Activated T-cell treated with anti-CD3 and anti-CD28 coated beads, Interleukin-2, amount 50 U/mL, for 72 hours (primary cell): ENCODE measurements around the gene TJP1. TPM values are rescaled to one million over a fixed set of nuclear protein-coding genes. Genes with fewer than 3 reads are reported as not detected.

Source experiments
- ATAC-seq, 2 donors: fragments of 150-1000 bp; cut with Tn5 transposase; replicated peaks in 1 of 2; 2 replicates each; pipeline ENCODE4 v1.10.0; 2021; ENCODE audit warnings: moderate library complexity in 2 of 2, mild to moderate bottlenecking in 1 of 2
- DNase-seq, 2 donors: peaks; one replicate each; pipeline ENCODE4 v3.0.0; 2021 to 2022; ENCODE audit warnings: mixed read lengths in 1 of 2
- H3K27ac Mint-ChIP-seq: one replicate; pipeline ENCODE4 v1.8.0; 2022; ENCODE audit warnings: mild to moderate bottlenecking, moderate library complexity, mixed read lengths
- H3K27me3 Mint-ChIP-seq: one replicate; pipeline ENCODE4 v1.8.0; 2022; ENCODE audit warnings: low read depth, mixed read lengths
- H3K36me3 Mint-ChIP-seq, 2 donors: one replicate each; pipeline ENCODE4 v1.8.0; 2022; ENCODE audit warnings: mixed read lengths in 2 of 2, mild to moderate bottlenecking in 1 of 2; ENCODE audit not compliant: insufficient read depth in 2 of 2
- H3K4me1 Mint-ChIP-seq: one replicate; pipeline ENCODE4 v1.8.0; 2022; ENCODE audit warnings: low read depth, mixed read lengths
- H3K4me3 Mint-ChIP-seq, 2 donors: one replicate each; pipeline ENCODE4 v1.8.0; 2022; ENCODE audit warnings: mild to moderate bottlenecking in 2 of 2, mixed read lengths in 2 of 2, moderate library complexity in 2 of 2
- H3K9me3 Mint-ChIP-seq, 2 donors: one replicate each; pipeline ENCODE4 v1.8.0; 2022; ENCODE audit warnings: mixed read lengths in 2 of 2
- total RNA-seq, 2 donors: library from RNA; stranded (reverse); gene quantifications; one replicate each; pipeline ENCODE4 v1.2.3, GENCODE V29; 2022

TJP1 gene
- total RNA-seq, 2 donors from 2014 or later, result 0.16 to 0.24 TPM

DNA sequence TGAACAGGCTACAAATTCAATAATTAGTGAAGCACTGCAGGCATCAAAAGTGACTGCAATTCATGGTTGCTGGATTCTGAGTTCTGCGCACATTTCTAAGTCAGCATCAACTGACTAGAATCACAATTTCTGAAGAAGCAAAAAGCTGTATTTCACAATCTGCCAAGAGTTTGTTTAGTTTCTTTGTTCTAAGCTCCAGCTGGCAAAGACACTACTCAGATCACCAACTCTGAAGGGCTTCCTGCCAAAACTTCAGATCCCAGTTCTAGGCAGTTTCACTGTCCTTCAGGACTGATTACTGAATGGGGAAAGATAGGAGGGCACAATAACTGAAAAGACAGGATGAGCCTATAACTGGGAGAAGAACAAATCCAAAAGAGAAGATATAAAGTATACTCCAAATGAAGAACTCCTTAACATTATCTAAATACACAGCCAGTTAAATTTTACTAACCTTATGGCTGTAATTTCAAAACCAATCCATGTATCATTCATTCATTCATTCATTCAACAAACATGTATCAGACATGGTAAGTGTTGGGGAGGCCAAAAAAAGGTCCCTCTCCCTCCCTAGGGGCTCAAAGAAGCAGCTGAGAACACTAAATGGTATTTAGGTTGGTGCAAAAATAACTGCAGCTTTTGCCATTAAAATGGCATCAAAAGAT lies 17.1 kb downstream of the TJP1 start:
- DNase-seq (no peak), ATAC-seq (no peak)
- H3K9me3 Mint-ChIP-seq, result peaks cover 0 to 1% of the 10 kb centered on the region in 2 donors
- no peaks in the 10 kb centered on the region for H3K4me1 Mint-ChIP-seq
- H3K4me3 Mint-ChIP-seq, result no peak overlapping the region
- H3K36me3 Mint-ChIP-seq, result no peaks in the 10 kb centered on the region
- H3K27ac Mint-ChIP-seq, result no peak overlapping the region
- H3K27me3 Mint-ChIP-seq, result peaks cover 74% of the 10 kb centered on the region

DNA sequence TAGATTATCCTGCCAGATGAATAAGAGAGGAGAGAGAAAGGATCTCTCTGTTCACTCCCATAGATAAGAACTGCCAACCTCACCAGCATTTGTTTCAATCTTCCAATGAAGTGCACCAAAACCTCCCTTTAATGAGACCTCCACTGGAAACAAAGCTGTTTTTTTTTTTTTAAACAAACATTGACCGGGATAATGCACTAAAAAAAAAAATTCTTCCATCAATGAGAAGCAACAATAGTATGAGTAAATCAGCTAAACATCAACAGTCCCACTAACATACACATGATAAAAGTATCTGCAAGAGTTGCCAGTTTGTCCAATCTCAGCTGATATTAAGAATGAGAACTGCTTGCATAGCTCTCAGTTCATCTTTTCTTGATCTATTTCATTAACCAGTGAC lies 19.9 kb downstream of the TJP1 start:
- Mint-ChIP-seq H3K27me3 (peaks cover 58% of the 10 kb centered on the region), H3K36me3 (no peaks in the 10 kb centered on the region), H3K4me1 (no peaks in the 10 kb centered on the region), H3K27ac (no peak overlapping the region), H3K4me3 (no peak overlapping the region), H3K9me3 (no peaks in the 10 kb centered on the region)
- no peak for ATAC-seq
- no peak for DNase-seq

DNA sequence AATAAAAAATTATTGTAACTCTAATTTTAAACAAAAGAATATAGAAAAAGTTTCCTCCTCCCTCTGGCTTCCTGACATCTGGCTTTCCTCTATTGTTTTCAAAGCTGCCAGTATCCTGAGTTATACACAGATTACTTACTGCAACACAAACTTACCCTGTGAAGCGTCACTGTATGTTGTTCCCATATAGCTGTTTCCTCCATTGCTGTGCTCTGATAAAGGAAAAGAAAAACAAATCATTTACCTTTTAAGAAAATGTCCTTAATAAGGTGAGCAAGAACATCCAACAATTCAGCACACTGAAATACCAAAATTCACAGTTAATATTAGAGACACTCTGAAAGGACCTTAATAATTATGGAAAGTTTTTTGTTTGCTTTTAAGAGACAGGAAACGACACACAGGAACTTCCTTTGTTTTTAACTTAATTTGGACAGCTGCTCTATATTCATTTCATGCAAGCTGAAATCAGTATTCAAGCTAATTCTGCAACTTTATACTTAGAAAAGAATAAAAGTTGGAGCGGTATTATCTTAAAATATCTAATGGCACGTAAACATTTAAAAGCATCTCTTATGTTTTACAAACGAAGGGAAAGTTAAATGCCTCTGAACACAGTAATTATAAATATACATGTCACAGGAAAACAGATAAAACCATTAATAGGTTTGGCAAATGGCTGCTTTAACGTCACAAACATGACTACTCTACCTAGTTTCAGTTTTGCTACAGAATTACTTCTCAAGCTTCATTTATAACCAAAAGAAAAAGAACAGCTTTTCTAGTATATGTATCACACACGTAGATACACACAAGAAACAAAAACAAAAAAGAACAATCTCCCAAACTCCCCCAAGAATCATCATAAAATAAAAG lies 21.5 kb downstream of the TJP1 start:
- Mint-ChIP-seq H3K4me3 (no peak overlapping the region), H3K36me3 (no peaks in the 10 kb centered on the region), H3K27ac (no peak overlapping the region), H3K27me3 (peaks cover 52% of the 10 kb centered on the region), H3K9me3 (no peaks in the 10 kb centered on the region), H3K4me1 (no peaks in the 10 kb centered on the region)
- DNase-seq, result no peak
- ATAC-seq, result no peak

DNA sequence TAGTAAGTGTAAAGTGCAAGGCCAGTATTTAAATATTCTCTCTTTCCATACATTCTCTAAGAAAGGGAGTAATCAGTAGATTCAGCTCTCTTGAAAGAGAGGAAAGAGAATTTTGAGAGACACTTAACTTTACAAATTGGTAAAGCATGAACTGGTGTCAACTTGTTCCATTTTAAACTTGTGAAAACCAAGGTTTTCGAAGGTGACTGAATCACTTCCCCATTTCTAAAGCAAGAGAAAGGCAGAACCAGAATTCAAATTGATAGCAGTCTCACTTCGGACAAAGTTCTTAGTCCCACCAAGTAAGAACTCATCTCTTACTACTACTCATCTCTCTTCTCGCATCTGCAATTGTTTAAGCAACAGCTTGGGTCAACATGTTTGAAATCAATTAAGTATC lies 22.4 kb downstream of the TJP1 start:
- no peaks in the 10 kb centered on the region for H3K9me3 Mint-ChIP-seq
- DNase-seq, result no peak
- H3K27ac Mint-ChIP-seq, result no peak overlapping the region
- H3K36me3 Mint-ChIP-seq, result no peaks in the 10 kb centered on the region
- no peak for ATAC-seq
- H3K27me3 Mint-ChIP-seq, result peaks cover 48% of the 10 kb centered on the region
- no peaks in the 10 kb centered on the region for H3K4me1 Mint-ChIP-seq
- H3K4me3 Mint-ChIP-seq, result no peak overlapping the region

DNA sequence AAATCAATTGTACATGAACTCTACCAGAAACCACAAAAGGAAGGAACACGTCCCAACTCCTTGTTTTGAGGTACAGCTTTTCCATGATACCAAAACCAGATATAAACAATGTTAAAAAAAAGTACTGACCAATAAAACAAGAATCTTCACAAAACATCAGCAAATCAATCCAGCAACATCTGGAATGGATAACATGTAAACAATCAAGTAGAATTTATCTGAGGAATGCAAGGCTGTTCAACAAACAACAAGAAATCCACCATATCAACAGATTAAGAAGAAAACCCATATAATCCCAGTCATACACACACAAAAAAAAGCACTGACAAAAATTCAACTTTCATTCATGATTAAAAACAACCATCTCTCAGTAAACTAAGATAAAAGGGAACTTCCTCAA lies 26.7 kb downstream of the TJP1 start:
- Mint-ChIP-seq H3K4me1 (no peaks in the 10 kb centered on the region), H3K9me3 (peaks cover 0 to 4% of the 10 kb centered on the region in 2 donors), H3K4me3 (no peak overlapping the region), H3K36me3 (no peaks in the 10 kb centered on the region), H3K27me3 (peaks cover 47% of the 10 kb centered on the region), H3K27ac (no peak overlapping the region)
- ATAC-seq (no peak), DNase-seq (no peak)

DNA sequence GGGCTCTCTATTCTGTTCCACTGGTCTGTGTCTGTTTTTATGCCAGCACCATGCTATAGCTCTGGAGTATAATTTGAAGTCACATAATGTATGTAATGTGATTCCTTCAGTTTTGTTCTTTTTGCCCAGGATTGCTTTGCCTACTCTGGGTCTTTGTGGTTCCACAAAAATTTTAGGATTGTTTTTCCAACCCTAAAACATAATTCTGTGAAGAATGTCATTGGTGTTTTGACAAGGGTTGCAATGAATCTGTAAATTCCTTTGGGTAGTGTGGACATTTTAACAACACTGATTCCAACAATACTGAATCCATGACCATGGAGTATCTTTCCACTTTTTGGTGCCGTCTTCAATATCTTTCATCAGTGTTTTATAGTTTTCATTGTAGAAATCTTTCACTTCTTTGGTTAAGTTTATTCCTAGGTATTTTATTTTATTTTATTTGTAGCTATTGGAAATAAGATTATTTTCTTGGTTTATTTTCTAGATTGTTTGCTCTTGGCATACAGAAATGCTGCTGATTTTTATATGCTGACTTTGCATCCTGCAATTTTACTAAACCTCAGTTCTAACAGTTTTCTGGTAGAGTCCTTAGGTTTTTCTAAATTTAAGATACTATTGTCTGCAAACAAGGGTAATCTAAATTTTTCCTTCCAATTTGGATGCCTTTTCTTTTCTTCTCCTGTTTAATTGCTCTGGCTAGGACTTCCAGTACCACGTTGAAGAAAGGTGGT lies 29.7 kb downstream of the TJP1 start:
- ATAC-seq (no peak), DNase-seq (no peak)
- H3K27ac Mint-ChIP-seq, result no peak overlapping the region
- peaks cover 37% of the 10 kb centered on the region for H3K27me3 Mint-ChIP-seq
- no peak overlapping the region for H3K4me3 Mint-ChIP-seq
- H3K4me1 Mint-ChIP-seq, result no peaks in the 10 kb centered on the region
- H3K9me3 Mint-ChIP-seq, result peaks cover 0 to 4% of the 10 kb centered on the region in 2 donors
- no peaks in the 10 kb centered on the region for H3K36me3 Mint-ChIP-seq

DNA sequence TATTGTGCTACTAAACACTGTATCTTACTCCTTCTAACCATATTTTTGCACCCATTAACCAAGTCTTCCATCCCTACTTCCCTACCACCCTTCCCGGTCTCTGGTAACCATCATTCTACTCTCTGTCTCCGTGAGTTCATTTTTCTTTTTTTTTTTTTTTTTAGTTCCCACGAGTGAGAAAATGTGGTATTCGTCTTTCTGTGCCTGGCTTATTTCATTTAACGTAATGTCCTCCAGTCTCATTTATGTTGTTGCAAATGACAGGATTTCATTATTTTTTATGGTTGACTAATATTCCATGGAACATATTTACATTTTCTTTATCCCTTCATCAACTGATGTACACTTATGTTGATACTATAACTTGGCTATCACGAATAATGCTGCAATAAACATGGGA lies 31.7 kb downstream of the TJP1 start:
- no peak overlapping the region for H3K4me3 Mint-ChIP-seq
- no peak overlapping the region for H3K27ac Mint-ChIP-seq
- H3K4me1 Mint-ChIP-seq, result no peaks in the 10 kb centered on the region
- DNase-seq (no peak), ATAC-seq (no peak)
- peaks cover 0 to 4% of the 10 kb centered on the region in 2 donors for H3K9me3 Mint-ChIP-seq
- H3K27me3 Mint-ChIP-seq, result peaks cover 26% of the 10 kb centered on the region
- H3K36me3 Mint-ChIP-seq, result no peaks in the 10 kb centered on the region

DNA sequence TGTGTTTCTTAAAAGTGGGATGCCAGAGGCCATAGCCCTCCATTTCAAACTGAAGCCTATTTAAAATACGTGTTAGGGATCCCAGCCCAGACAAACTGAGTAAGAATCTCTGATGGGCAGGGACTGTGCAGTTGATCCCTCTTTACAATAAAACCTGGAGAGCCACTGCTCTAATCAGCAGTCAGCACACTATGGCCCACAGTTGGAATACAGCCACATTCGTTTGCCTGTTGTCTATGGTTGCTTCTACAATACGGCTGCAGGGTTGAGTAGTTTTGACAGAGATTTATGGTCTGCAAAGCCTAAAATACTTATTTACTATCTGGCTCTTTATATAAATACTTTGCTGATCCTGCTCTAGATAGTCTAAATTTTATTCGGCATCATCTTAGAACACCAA lies 32.4 kb downstream of the TJP1 start:
- Mint-ChIP-seq H3K9me3 (peaks cover 0 to 4% of the 10 kb centered on the region in 2 donors), H3K4me1 (no peaks in the 10 kb centered on the region), H3K27ac (no peak overlapping the region), H3K27me3 (peaks cover 22% of the 10 kb centered on the region), H3K36me3 (no peaks in the 10 kb centered on the region), H3K4me3 (no peak overlapping the region)
- no peak for ATAC-seq
- no peak for DNase-seq

DNA sequence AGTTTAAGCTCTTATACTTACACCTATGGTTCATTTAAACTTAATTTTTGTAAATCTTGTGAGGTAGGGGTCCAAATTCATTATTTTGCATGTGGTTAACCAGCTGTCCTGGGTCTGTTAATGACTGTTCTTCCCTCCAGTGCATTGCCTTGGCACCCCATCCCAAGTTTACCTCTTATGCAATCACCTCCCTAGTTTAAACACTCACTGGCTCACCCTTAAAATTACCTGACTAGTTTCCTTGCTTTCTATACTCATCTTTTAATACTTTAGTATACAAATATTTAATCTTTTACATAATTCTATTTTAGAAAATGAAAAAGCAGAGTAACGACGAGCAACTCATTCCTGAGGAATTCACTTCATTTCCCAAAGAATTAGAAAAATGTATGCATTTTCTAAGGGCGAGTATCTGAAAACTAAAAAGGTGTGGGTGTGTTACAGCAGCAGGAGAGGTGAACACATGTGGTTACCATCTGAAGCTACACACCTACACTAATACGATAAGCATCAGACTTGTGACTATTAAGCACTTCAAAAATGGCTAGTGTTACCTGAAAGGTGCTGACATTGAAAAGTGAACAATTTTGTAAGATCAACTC lies 33.7 kb downstream of the TJP1 start:
- ATAC-seq, result no peak
- Mint-ChIP-seq H3K27ac (no peak overlapping the region), H3K36me3 (no peaks in the 10 kb centered on the region), H3K9me3 (peaks cover 0 to 4% of the 10 kb centered on the region in 2 donors), H3K27me3 (peaks cover 15% of the 10 kb centered on the region), H3K4me1 (no peaks in the 10 kb centered on the region), H3K4me3 (no peak overlapping the region)
- DNase-seq, result no peak

DNA sequence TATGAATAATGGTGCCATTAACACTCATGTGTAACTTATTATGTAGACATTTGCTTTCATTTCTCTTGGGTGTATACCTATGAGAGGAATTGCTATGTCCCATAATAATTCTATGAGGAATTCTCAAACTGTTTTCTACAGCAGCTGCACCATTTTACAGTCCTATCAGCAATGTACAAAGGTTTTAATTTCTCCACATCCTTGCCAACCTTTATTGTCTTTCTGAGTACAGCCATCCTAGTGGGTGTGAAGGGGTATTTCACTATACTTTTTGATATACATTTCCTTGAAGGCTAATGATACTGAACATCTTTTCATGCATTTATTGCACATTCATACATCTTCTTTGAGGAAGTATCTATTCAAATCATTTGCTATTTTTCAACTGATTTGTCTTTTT lies 34.5 kb downstream of the TJP1 start:
- DNase-seq, result no peak
- peaks cover 12% of the 10 kb centered on the region for H3K27me3 Mint-ChIP-seq

DNA sequence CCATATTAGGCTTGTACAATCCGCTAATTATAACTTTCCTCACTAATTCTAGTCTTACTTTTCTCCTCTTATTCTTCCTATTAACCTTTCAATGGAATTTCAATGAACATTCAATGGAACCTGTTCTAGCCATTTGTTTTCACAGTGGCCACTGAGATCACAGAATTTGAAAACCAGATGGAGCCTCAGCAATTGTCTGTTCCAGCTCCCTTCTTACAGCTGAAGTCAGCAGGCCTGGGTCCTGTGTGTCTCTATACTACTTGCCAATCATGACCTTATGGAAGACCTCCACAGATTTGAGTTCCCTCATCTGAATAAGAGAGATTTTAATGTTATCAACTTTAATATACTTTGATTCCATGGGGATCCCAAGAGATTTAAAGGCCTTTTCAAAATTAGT lies 36.6 kb downstream of the TJP1 start:
- Mint-ChIP-seq H3K27ac (no peak overlapping the region), H3K36me3 (no peaks in the 10 kb centered on the region), H3K9me3 (peaks cover 0 to 3% of the 10 kb centered on the region in 2 donors)

More for the DNA sequence above, 34.5 kb downstream of the TJP1 start:
- Mint-ChIP-seq H3K36me3 (no peaks in the 10 kb centered on the region), H3K4me3 (no peak overlapping the region), H3K27ac (no peak overlapping the region), H3K9me3 (no peaks in the 10 kb centered on the region), H3K4me1 (no peaks in the 10 kb centered on the region)
- ATAC-seq, result no peak

DNA sequence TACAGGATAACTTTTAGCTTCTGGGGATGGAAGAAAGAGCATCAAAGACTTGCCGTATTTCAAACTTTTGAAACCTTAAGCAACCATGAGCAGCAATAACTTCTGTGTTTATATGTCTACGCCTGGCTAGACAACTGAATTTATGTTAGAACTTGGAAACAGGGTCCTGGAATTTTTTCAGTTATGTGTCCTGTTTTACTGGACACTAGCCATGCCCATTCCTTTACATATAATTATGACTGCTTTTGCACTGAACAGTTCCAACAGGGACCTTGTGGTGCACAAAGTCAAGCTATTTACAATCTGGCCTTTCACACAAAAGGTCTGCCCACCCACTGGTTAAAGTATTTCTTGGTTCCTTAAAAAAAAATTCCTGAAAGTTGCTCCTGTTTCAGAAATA lies 37.1 kb downstream of the TJP1 start:
- Mint-ChIP-seq H3K36me3 (no peaks in the 10 kb centered on the region), H3K4me3 (no peak overlapping the region), H3K27me3 (peaks cover 15% of the 10 kb centered on the region), H3K9me3 (peaks cover 0 to 3% of the 10 kb centered on the region in 2 donors), H3K4me1 (no peaks in the 10 kb centered on the region), H3K27ac (no peak overlapping the region)
- no peak for DNase-seq
- ATAC-seq, result no peak

More for the DNA sequence above, 36.6 kb downstream of the TJP1 start:
- peaks cover 10% of the 10 kb centered on the region for H3K27me3 Mint-ChIP-seq
- no peak overlapping the region for H3K4me3 Mint-ChIP-seq
- ATAC-seq, result no peak
- H3K4me1 Mint-ChIP-seq, result no peaks in the 10 kb centered on the region
- no peak for DNase-seq

DNA sequence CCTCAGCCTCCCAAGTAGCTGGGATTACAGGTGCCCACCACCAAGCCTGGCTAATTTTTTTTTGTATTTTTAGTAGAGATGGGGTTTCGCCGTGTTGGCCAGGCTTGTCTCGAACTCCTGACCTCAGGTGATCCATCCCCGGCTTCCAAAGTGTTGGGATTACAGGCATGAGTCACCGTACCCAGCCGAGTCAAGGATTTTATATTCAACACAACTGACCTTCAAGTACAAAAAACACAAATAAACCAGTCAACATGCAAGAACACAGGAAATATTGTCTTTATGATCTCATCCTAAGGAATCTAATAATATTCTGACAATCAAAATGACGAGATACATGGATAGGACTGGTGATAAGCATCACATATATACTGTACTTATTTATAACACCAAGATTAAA lies 37.9 kb downstream of the TJP1 start:
- DNase-seq, result no peak
- ATAC-seq, result no peak

More for the DNA sequence above, 37.9 kb downstream of the TJP1 start:
- H3K27me3 Mint-ChIP-seq, result peaks cover 20% of the 10 kb centered on the region
- no peaks in the 10 kb centered on the region for H3K36me3 Mint-ChIP-seq
- no peak overlapping the region for H3K4me3 Mint-ChIP-seq
- H3K4me1 Mint-ChIP-seq, result no peaks in the 10 kb centered on the region
- H3K9me3 Mint-ChIP-seq, result peaks cover 0 to 3% of the 10 kb centered on the region in 2 donors
- H3K27ac Mint-ChIP-seq, result no peak overlapping the region
